GM08714 (cell line): ENCODE results near the gene CCDC80.

Experiments
- H3K4me3 ChIP-seq: fragments of 200-500 bp; sonication (Bioruptor generic); 2 replicates; pipeline ENCODE4 v1.5.1; 2014; ENCODE audit warnings: mild to moderate bottlenecking, low read length, inconsistent platforms
- ZNF274 ChIP-seq: IDR thresholded peaks from 2 replicates; pipeline ENCODE4 v1.6.1; 2012; ENCODE audit warnings: mild to moderate bottlenecking, low read depth, low read length

The CCDC80 gene

DNA sequence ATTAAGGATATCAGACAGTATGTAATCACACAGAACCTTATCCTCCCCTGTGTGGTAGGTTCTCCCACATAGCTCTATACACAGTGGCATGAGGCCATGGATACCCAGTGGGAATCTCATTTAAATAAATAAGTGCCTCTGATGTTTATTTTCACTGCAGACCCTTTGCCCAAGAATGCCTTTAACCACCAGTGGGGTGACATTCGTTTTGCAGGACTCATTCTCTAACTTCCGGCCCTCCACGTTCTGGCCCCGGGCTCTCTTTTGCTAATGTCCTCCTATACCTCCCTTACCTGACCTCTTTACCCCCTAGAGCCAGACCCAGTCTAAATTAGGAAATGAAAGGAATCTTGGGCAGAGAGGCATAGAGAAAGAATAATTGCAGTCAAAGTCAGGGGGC lies 8.3 kb downstream of the CCDC80 start:
- no peak overlapping the region for H3K4me3 ChIP-seq
- TF ChIP-seq ZNF274: no peak

DNA sequence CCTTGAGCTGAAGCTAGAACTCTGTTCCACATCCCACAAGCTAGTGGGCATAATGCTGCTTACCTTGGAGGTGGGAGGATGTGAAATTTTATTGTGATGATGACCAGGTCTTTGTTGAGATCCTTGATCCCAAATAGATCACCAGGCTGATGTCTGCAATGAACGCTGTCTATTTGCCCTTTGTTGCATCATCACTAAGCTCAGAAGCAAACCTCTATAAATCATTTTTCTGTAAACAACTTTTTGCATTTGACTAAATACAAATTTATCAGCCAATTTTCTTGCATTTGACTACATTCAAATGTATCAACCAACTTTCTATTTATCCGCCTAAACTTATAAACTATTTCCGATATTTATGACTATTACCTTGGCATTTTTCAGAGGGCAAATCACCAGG lies 9.7 kb downstream of the CCDC80 start:
- TF ChIP-seq ZNF274: no peak
- H3K4me3 ChIP-seq: no peak overlapping the region

DNA sequence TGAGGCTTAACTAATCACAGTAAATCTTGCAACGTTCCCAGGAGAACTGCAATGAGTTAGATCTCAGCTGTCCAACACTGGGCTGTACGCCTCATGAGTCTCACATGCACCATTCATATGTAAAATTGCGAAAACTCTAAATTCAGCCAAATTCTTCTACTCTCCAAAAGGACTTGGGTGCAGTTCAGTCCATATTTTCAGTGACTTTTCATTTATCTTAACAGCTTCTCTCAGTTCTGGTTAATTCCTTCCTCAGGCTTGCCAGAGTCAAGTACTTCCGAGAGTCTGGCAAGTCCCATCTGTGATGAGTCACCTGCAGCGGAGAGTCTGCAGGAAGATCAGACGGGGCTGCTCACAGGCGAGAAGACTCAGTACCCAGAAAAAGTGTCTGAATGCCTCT lies 11.5 kb downstream of the CCDC80 start:
- H3K4me3 ChIP-seq: no peak overlapping the region
- TF ChIP-seq ZNF274: no peak

DNA sequence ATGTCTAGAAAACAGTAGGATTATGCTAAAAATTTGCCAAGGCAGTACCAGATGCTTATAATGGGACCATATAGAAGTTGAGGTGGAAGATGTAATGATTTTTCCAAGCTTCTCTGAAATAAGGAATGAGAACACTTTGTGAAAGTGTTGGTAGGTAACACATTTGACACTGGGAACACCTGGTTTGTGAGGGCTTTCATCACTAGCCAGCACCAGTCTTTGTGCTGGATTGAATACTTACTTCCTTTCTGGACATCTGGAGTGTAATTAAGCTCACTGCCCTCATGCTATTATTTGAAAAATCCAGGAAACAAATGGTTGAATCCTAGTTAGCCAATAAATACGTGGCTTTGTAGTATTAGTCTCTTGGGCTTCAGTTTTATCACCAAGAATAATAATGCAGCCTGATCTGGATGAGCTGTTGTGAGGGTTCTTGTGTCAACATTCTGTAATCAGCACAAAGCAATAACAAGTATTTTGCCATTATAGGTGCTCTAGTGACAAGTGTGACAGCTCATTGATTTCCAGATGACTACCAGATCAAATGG lies 12.9 kb downstream of the CCDC80 start:
- H3K4me3 ChIP-seq: no peak overlapping the region
- no peak for TF ChIP-seq ZNF274

DNA sequence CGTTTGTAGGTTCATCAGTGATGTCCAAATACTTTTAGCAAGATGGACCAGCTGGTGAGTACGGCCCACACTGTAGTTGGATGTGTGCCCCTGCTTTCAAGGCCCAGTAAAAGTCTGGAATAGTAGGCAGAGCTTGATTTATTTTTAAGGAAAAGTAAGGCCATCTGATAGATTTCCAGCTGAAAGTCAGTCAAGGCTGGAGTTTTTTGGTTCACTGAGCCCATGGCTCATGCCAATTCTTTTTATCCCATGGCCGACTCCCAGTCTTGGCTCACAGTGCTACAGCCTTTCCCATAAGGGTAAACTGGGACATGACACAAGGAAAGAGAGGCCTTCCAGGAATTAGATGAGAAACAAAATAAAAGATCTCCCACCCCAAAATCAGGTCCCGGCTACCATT lies 13.5 kb downstream of the CCDC80 start:
- no peak overlapping the region for H3K4me3 ChIP-seq
- TF ChIP-seq ZNF274: no peak

DNA sequence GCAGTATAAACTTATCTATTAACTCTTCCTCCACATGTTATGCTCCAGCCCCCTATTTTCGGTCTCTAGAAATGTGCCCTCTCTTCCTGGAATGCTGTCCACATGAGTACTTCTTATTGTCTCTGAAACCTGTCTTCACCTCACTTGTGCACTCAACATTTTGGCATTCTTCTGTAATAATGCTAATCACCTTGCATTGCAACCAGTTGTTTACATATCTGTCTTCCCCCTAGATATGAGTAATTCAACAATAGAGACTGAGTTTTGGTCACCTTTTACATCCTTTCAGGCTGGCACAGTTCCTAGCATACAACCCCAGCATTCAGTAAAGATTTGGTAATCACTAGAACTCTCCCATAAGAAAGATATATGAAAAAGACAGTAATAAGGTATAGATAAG lies 17.2 kb downstream of the CCDC80 start:
- no peak overlapping the region for H3K4me3 ChIP-seq
- TF ChIP-seq ZNF274: no peak

DNA sequence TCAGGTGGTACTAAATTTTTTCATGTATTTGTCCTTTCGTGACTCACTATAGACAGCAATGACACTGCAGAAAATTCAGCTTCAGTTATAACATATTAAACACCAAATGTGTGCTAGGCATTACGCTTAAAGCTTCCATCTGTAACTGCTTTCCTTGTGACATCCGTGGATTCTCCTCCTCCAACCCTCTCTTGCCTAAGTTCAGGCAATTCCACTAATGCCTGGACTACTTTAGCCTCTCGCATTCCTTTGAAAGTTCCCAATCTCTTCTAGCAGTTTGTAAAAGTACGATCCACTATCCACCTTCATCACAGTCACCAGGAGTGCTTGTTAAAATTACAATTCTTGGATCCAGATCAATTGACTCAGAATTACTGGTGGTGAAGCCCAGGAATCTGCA lies 17.7 kb downstream of the CCDC80 start:
- no peak for TF ChIP-seq ZNF274
- H3K4me3 ChIP-seq: no peak overlapping the region

DNA sequence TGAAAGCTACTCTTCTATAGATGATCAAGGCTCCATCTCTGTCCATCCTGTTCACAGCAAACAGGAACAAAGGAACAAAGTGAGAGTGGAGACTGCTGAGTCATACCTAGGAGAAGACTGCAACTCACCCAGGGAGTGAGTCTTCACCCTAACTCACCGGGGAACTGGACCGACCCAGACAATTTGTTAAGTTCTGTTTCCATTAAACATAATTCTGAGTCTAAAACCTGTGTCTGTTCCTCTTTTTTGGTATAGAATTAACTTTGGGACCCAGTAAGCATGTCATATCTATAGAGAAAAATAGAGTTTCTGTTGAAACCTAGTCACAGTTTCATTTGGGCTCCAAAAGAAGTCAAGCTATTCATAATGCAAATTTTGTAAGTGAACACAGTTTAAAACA lies 21.6 kb downstream of the CCDC80 start:
- no peak for TF ChIP-seq ZNF274
- H3K4me3 ChIP-seq: no peak overlapping the region

DNA sequence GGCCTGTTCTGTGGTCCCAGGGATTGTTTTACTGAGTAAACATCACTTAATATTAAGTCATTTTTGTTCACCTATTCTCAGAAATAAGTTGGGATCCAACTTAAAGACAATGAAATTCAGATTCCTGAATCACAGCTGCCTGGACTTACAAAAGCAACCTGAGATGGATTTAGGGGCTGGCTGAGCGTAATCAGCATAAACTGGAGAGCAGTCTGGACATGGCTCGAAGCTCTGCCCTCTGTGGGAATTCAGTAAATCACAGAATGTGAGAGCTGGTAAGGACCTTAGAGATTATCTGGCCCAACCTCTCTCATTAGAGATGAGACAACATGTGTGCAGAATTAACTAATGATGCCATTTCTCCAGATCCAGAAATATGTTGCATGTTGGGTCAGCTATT lies 23.7 kb downstream of the CCDC80 start:
- no peak overlapping the region for H3K4me3 ChIP-seq
- TF ChIP-seq ZNF274: no peak

DNA sequence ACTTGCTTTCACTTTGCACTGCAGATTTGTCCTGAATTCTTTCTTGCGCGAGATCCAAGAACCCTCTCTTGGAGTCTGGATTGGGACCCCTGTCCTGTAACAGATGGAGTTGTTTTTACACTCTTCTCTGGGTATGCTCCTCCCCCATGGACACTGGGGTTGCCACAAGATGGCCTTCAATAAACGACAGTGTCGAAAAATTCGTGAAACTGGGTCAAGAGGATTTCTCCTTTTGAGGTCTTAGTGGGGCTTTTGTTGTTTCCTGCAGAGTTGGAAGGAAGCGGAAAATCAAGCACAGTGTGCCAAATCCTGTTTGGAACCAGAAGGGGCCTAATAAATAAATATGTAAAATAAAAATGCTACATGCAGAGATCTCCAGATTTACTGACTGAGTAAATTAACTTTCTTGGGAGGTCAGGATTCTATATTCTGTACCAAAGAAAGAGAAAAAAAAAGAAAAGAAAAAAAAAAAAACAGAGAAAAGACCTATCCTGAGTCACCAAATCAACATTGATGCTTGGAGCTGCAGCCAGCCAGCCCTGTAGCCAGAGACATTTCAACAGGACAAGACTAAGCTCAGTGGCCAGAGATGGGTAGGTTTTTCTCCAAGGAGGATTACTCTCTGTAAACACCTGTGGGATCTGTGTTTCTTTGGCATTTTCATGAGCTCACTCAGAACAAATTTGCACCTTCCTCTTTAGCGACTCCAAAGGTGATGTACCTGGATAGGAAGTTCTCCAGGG lies 24.8 kb downstream of the CCDC80 start:
- no peak overlapping the region for H3K4me3 ChIP-seq
- TF ChIP-seq ZNF274: no peak

DNA sequence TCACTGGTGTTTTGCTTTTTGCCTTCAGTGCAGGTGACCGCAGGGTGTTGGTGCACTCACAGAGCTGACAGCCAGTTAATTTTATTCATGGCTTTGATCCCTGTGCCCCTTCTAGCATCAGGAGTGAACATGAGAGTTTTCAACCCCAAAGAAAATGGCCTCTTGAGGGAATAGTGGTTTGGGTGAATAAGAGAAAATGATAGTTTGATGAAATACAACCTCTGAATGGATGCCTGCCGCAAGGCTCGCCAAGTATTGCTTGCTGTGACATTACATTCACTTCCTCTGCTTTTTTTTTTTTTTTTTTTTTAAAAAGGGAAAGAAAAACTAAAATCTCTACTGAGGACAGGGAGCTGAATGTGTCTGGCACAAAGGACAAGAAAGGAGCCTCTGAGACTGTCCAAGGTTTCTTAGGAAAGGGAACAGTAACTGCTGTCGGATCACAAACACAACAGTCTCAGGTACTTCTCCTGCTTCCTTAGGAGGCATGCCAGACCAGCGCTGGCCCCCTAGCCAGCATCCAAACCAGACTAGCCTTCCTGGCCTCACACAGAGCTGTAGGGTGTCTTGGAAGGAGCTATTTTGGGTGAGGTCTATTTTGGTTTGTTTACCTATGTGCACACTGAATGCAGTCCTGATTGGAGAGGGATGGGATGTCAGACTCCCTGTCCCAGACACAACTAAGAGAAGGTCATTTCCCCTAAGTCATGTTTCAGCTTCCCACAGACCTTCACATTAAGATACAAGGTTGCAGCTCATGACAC lies 29.0 kb downstream of the CCDC80 start:
- TF ChIP-seq ZNF274: no peak
- H3K4me3 ChIP-seq: no peak overlapping the region

DNA sequence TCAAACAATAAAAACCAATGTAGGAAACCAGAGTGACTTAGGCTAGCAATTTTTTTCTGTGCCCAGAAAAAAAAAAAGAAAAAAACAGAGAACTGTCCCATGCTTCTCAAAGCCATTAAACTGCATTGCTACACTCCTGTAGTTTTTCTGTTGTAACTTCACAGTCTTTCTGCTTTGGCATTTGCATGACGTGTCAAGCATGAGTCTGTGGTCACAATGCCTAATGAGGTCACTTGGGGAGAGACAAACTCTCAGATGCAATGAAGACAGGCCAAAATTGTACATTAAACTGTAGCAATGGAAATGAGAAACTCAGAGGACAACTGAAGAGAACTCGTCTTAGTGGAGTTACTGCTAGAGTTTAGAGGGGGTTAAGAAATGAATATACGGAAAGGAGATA lies 30.8 kb downstream of the CCDC80 start:
- no peak overlapping the region for H3K4me3 ChIP-seq
- no peak for TF ChIP-seq ZNF274

DNA sequence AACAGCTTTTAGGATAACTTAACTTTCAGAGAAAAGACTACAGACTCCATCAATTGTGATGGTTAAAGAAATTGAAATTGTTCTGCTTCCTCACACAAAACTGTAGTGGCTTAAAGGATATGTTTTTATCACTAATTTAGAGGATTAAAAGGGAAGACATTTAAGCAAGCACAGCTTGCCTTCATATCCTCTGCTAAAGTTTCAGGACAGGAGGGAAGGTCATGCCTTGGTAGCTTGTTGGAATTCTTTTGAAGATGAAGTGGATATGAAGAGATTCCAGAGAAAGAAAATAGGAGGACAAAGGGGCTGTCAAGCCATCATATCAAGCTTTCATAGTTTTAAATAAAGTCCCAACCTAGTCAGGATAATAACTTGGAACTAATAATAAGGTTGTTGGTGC lies 33.1 kb downstream of the CCDC80 start:
- H3K4me3 ChIP-seq: no peak overlapping the region
- TF ChIP-seq ZNF274: no peak

DNA sequence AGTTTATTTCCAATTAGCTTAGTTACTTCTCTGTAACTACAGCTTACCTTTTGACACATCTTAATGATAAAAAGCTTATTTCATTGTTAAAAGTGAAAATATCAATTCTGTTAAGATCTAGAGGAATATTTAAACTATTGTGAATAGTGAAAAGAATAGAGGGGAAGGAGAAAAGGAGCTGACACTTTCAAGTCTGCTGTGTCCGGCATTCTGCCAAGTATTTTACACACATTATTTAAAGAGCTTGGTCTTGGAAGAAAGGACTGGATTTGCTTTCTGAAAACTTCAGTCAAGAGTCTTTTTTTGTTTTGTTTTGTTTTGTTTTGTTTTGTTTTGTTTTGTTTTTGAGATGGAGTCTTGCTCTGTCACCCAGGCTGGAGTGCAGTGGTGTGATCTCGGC lies 34.8 kb downstream of the CCDC80 start:
- no peak overlapping the region for H3K4me3 ChIP-seq

DNA sequence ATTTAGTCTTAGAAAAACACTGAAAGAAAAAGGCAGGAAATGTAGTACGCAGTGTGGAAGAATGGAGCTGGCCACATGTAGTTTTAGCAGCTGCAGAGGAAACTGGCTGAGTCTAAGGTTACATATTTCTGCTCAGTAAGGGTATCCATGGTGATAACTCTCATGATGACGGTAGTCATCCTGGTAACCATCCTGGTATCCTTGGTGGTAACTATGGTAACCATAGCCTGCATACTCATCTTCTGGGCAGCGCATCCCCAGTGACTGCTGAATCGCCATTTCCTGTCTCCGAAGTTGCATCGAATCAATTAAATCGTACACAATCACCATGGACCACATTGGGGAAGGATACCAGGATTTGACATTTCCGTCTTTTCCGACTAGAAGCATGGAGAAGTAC lies 35.7 kb downstream of the CCDC80 start:
- no peak overlapping the region for H3K4me3 ChIP-seq
- TF ChIP-seq ZNF274: no peak

More for the DNA sequence above, 34.8 kb downstream of the CCDC80 start:
- TF ChIP-seq ZNF274: no peak
